ENCODE results near the gene GLB1L2.

The GLB1L2 gene

DNA sequence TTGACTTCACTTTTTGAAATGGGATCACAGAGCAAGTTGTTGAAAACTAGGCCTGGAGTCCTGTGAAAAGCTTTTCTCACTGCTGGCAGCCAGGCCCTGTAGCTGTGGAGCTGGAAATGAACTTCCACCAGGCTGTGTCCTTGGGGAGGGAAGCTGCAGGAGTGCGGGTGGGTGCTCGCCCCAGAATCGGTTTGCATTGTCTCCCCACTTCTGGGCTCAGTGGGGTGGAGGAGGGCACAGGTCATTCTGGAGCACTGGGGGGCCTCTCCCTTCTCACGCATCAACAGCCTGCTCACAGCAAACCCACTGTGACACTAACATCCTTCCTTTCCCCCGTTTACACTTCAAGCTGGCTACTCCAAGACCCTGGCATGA is 15.2 kb downstream of the GLB1L2 start:
- TF ChIP-seq SIN3A (IDR thresholded peaks at IDR 0.05; ENCODE audit: borderline replicate concordance, insufficient read depth, low read length) (no peak), FOXP2 (optimal IDR thresholded peaks at IDR 0.05; ENCODE audit: borderline replicate concordance, extremely low read depth, extremely low read length, insufficient read depth) (no peak), POLR2AphosphoS5 (IDR thresholded peaks at IDR 0.05; ENCODE audit: low read depth, low read length) (no peak), TAF1 (IDR thresholded peaks at IDR 0.05; ENCODE audit: borderline replicate concordance, insufficient read depth, low read length) (no peak)
- TF ChIP-seq, protein P1, sequence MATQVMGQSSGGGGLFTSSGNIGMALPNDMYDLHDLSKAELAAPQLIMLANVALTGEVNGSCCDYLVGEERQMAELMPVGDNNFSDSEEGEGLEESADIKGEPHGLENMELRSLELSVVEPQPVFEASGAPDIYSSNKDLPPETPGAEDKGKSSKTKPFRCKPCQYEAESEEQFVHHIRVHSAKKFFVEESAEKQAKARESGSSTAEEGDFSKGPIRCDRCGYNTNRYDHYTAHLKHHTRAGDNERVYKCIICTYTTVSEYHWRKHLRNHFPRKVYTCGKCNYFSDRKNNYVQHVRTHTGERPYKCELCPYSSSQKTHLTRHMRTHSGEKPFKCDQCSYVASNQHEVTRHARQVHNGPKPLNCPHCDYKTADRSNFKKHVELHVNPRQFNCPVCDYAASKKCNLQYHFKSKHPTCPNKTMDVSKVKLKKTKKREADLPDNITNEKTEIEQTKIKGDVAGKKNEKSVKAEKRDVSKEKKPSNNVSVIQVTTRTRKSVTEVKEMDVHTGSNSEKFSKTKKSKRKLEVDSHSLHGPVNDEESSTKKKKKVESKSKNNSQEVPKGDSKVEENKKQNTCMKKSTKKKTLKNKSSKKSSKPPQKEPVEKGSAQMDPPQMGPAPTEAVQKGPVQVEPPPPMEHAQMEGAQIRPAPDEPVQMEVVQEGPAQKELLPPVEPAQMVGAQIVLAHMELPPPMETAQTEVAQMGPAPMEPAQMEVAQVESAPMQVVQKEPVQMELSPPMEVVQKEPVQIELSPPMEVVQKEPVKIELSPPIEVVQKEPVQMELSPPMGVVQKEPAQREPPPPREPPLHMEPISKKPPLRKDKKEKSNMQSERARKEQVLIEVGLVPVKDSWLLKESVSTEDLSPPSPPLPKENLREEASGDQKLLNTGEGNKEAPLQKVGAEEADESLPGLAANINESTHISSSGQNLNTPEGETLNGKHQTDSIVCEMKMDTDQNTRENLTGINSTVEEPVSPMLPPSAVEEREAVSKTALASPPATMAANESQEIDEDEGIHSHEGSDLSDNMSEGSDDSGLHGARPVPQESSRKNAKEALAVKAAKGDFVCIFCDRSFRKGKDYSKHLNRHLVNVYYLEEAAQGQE (IDR thresholded peaks at IDR 0.05; ENCODE audit: insufficient read depth in 1 of 2, low read depth in 2 of 2, low read length in 2 of 2): no peak

DNA sequence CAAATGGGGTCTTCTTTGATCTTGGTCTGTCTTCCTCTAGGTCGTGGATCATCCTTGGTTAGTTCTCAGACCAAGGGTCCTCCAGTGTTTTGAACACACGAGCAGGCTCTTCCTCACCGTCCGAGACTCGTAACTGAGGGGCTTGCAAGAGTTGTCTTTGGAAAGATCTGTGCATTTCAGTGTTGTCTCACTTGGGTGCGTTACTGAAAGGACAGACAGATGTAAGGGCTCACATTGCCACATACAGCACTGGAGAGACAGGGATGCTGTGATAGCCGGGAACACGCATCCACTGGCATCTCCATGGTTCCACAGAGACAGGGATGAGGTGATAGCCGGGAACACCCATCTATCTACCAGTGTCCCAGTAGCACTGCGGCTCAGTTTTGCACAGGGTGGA is 15.7 kb downstream of the GLB1L2 start:
- TF ChIP-seq, protein P1 (IDR thresholded peaks at IDR 0.05; ENCODE audit: insufficient read depth in 1 of 2, low read depth in 2 of 2, low read length in 2 of 2): no peak
- TF ChIP-seq FOXP2 (optimal IDR thresholded peaks at IDR 0.05; ENCODE audit: borderline replicate concordance, extremely low read depth, extremely low read length, insufficient read depth) (no peak), POLR2AphosphoS5 (IDR thresholded peaks at IDR 0.05; ENCODE audit: low read depth, low read length) (no peak), SIN3A (IDR thresholded peaks at IDR 0.05; ENCODE audit: borderline replicate concordance, insufficient read depth, low read length) (no peak), TAF1 (IDR thresholded peaks at IDR 0.05; ENCODE audit: borderline replicate concordance, insufficient read depth, low read length) (no peak)

DNA sequence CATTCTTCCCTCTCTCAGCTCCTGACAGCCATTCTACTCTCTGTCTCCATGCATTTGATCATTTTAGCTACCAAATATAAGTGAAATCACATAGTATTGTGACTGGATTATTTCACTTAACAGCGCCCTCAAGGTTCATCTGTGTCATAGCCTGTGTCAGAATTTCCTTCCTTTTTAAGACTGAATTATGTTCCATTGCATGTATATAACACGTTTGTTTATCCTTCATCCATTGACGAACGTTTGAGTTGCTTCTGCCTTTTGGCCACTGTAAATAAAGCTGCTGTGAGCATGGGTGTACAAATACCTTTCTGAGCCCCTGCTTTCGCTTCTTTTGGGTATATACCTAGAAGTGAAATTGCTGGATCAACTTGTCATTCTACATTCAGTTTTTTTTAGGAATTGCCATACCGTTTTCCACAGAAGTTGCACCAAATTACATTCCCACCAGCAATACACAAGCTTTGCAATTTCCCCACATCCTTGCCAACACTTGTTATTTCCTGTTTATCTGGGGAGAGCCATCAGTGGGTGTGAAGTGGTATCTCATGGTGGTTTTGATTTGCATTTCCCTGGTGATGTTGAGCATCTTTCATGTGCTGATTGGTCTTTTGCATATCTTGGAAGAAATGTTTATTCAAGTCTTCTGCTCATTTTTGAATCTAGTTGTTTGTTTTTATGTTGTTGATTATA is 17.5 kb downstream of the GLB1L2 start:
- TF ChIP-seq TAF1 (IDR thresholded peaks at IDR 0.05; ENCODE audit: borderline replicate concordance, insufficient read depth, low read length) (no peak), FOXP2 (optimal IDR thresholded peaks at IDR 0.05; ENCODE audit: borderline replicate concordance, extremely low read depth, extremely low read length, insufficient read depth) (no peak), POLR2AphosphoS5 (IDR thresholded peaks at IDR 0.05; ENCODE audit: low read depth, low read length) (no peak), SIN3A (IDR thresholded peaks at IDR 0.05; ENCODE audit: borderline replicate concordance, insufficient read depth, low read length) (no peak)
- TF ChIP-seq, protein P1 (IDR thresholded peaks at IDR 0.05; ENCODE audit: insufficient read depth in 1 of 2, low read depth in 2 of 2, low read length in 2 of 2): no peak

DNA sequence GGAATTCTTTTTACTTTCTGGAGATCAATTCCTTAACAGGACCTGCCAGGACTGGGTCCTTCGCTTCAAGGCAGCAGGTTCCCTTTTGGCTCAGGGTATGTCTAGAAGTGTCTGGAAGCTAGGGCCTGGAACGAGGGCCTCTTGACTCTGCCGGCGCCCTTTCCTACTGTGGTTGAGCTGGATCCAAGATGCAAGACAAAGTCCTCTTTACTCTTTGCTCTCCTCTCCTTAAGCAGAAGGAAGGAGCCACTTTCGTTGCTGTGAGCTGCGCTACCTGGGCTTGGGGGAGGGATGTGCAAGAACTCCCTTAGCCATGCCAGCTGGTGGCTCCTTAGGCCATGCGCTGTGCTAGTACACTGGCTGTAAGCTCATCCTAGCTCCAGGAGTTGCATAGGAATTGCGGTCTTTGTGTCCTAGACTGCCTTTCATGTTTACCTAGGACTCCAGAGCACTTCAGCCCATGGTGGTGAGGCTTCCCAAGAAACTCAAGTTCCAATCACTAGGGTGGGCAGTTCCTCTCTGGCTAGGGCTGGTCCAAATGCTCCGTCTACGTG is 18.1 kb downstream of the GLB1L2 start:
- TF ChIP-seq SIN3A (IDR thresholded peaks at IDR 0.05; ENCODE audit: borderline replicate concordance, insufficient read depth, low read length) (no peak), FOXP2 (optimal IDR thresholded peaks at IDR 0.05; ENCODE audit: borderline replicate concordance, extremely low read depth, extremely low read length, insufficient read depth) (no peak), TAF1 (IDR thresholded peaks at IDR 0.05; ENCODE audit: borderline replicate concordance, insufficient read depth, low read length) (no peak), POLR2AphosphoS5 (IDR thresholded peaks at IDR 0.05; ENCODE audit: low read depth, low read length) (no peak)
- TF ChIP-seq, protein P1 (IDR thresholded peaks at IDR 0.05; ENCODE audit: insufficient read depth in 1 of 2, low read depth in 2 of 2, low read length in 2 of 2): no peak

All from PFSK-1 (cell line).